GM15510 (cell line): ENCODE measurements around the gene TBC1D5.

Source experiments
- POLR2A ChIP-seq: IDR thresholded peaks from 3 replicates; pipeline ENCODE4 v1.6.1; 2011; ENCODE audit warnings: borderline replicate concordance; ENCODE audit not compliant: insufficient read length; ENCODE audit errors: extremely low read depth

TBC1D5 gene

DNA sequence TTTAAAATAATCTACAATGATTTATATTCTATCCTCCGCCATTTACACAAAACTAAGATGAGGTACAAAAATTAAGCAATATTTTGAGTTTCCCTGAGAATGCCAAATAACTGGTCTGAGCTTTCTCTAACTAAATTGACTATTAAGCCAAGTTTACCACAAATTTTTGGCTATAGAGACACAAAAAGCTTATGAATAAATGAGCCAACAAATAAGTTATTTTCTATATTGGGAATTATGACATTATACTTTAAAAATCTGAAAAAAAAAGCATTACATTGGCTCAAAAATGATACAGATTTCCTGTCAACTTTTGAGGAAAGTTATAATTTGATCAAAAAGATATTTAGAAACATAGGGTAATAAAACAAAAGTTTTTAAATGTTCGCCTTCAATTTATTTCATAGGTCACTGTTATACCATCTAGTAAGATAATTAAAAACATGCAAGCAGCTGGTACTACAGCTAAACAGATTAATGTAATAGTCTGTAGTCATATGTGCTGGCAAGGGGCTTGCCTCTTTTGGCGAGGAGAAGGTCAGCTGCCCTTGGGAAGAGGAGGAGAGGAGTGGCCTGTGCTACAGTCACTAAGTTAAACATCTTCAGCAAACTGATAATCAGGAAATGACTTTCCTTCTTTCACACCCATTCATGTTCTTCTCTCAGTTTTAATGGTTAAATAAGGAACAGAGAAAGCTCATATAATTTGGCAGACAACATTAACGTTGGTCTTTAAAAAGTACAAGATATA is 318.5 kb downstream of the TBC1D5 start:
- no peak for TF ChIP-seq POLR2A

DNA sequence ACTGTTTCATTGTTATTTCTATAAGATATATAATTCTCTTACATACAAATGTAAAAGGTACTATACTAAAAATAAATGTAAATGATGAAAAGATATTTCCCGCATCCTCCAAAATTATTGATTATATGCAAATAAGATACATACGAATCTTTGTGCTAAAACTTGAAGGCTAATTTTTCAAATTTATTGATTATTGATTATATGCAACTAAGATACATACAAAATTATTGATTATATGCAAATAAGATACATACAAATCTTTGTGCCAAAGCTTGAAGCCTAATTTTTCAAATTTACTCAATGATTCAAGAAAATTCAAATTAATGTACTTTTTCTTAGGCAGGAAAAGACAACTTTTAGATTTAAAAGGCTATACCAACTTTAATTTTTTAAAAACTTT is 319.8 kb downstream of the TBC1D5 start:
- TF ChIP-seq POLR2A = no peak

DNA sequence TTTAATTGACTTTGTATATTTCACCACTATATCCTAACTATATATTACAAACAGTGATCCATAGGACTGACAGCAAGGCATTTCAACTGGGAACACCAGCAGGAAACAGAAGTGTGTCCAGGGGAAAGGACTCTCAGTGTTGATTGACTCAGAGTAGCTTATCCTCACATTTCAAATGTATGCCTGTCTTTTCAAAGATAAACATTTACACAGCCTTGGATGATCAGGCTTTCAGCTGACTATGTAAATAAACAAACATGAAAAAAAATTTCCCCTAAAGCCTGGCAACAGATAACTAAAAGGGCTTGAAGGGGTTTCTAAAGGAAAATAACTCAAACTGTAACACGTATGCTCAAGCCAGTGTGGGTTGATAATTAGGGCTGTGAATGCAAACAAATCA is 321.8 kb downstream of the TBC1D5 start:
- no peak for TF ChIP-seq POLR2A

DNA sequence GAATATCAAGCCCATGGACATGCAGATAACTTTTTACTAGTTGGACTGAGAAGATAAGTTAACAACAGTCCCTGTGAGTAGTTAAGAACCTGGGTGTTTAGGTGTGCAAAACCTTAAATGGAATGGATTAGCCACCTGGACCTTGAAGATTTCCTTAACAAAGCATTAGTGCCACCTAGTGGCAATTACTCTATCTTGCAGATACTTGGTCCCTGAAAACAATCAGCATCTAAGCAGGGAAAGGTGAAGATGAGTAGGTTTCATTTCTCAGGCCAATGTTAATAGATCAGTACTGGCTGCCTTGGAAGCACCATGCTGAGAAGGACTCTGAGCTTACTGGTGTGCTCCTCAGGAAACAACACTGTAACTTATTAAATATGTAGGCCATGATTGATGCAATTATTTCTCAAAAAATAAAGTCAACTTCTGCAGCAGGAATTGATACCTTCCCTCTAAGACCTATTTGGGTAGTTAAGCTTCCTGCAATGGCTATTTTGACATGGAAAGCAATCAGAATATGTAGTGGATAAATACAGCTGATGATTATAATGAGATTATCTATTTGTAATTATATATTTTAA is 329.4 kb downstream of the TBC1D5 start:
- TF ChIP-seq POLR2A = no peak

DNA sequence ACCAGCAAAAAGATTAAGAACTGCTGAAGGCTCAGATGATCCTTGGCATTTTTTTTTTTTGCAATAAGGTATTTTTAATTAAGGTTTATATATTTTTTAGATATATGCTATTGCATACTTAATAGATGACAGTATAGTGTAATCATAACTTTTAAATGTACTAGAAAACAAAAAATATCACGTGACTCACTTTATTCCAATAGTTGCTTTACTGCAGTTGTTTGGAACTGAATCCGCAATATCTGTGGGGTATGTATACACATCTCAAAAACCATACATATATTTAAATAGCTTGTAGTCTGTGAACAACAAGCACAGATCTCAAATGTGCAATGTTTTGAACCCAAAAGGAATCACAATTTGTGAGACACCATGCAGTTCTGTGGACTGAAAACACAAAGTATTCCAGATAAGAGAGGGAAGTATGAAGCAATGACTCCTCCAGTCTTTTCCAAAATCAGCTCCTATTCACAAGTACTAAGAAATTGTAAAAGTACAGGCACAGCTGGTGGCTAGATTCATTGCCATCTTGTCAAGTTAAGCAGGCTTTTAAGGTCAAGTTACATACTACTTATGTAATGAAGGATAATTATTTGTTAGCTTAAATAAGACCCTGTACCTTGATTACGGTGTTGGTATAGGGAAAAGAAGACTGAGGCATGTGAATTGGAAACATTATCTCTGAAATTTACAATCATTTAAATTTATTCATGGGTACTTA is 331.1 kb downstream of the TBC1D5 start:
- TF ChIP-seq POLR2A = no peak

DNA sequence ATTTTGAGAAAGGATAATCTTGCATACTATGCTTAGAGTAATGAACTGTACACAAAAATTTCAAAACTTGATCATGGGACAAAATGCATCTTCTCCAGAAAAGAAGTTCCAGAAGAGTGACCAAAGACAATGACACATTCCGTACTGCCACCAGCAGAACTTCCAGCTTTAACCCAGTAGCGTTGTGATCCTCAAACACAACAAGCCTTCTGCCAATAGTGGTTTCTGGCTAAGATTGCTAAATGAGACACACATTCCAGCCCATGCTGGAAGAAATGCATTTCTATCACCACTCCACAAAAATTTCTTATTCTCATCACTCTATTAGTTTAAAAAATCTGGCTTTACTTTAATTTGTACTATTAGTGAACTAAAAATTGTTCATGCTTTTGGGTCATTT is 334.9 kb downstream of the TBC1D5 start:
- no peak for TF ChIP-seq POLR2A

DNA sequence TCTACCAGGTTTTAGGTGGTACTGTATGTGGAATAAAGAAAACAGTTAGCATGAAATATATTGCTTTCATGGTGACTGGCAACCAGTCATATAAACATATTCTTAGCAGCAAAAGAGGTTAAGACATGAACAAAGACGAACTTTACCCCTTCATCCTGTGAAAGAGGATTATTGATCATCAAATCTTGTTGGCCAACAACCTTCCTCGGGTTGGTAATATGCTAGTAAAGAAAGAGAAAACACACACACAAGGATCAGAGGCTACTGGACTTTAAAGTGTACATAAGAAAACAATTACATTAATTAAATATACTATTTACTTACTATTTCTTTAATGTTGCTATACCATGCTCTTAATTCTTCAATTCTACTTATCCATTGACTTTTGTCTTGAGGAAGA is 337.9 kb downstream of the TBC1D5 start:
- no peak for TF ChIP-seq POLR2A

DNA sequence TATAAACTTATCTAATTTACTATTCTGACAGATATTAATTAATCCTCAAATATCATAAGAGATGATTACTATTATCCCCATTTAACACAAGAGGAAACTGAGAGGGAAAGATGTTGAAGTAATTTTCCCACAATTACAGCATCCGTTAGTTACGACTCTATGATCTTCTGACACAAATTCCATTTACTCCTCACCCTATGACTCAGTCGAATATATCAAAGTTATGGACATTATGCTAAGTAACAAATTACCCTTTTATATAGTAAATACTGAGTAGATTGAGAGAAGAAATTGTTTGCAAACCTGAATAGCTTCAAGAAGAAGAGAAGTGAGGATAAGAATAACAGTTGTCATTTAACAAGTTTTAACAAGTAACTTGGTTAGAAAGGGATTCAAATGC is 340.0 kb downstream of the TBC1D5 start:
- no peak for TF ChIP-seq POLR2A

DNA sequence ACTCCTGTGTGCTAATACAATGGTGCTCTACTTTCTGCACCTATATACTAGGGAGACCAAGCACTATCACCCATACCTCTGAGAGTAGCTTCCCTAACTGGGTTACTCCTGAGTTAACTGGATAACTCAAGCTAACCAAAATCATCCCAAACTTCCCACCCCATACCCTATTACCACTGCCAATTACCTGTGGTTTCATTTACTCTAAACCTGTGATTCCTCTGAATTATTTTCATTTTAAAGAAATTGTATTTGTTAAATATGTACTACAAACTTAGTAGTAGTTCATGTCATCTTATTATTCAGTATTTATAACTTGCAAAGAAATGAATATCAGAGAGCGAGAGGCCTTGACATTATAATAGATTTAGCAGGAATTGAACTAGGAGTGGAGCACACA is 340.5 kb downstream of the TBC1D5 start:
- TF ChIP-seq POLR2A = no peak

DNA sequence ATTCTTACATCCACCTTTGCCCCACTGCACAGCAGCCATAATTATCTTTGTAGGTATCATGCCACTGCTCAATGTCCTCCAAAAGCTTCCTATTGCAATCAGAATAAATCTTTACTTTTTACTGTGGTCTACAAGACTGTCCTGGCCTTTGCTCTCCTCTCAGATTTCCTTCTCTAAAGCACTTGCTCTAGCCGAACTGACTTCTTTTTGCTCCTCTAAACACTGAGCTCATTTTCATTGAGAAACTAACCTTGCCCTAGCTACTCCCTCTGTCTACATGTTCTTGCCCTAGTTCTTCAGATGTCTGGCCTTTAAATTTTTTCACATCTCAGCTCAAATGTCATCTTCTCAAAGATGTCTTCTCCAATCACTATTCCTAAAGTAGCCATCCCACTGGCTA is 342.8 kb downstream of the TBC1D5 start:
- TF ChIP-seq POLR2A = no peak

DNA sequence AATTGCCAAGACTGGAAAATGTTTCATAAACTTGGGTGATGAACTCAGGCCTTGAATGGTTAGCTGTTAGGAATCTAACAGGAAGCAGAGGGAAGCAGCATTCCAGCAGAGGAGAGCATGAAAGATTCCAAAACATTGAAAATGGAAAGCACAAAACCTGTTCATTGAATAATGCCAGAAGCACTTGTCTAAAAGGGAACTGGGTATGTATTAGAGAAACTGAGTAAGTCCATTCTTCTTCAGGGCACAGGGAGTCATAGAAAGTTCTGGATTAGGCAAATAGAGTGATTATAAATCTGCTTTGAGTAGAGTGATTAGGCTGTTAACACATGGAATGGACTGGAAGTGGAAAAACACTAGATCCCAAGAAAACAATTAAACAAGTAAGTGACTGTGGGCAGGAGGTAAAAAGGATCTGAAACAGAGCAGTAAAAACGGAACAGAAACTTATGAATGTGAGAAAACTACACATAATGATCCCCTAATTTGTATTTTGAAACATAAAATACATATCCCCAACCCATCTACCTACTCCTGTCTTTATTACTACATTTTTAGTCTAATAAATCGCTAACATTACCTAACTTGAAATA is 343.4 kb downstream of the TBC1D5 start:
- no peak for TF ChIP-seq POLR2A

DNA sequence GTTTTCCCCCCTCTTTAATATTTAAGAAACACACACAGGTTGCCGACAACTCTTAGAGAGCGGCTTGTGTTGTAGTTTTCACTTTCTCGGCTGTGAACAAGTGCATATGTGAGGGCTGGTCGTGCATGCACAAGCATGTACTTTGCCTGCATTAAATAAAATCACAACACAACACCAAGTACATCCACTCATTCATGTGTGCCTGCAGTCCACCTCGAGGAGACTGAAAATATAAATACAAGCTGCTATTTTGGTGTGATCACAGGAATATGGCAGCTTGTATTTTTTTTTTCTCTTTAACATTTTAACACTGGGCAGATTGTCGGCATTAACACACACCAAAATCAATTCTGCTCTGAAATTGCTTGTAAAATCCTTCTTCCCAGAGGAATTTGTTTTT is 346.4 kb downstream of the TBC1D5 start:
- no peak for TF ChIP-seq POLR2A

DNA sequence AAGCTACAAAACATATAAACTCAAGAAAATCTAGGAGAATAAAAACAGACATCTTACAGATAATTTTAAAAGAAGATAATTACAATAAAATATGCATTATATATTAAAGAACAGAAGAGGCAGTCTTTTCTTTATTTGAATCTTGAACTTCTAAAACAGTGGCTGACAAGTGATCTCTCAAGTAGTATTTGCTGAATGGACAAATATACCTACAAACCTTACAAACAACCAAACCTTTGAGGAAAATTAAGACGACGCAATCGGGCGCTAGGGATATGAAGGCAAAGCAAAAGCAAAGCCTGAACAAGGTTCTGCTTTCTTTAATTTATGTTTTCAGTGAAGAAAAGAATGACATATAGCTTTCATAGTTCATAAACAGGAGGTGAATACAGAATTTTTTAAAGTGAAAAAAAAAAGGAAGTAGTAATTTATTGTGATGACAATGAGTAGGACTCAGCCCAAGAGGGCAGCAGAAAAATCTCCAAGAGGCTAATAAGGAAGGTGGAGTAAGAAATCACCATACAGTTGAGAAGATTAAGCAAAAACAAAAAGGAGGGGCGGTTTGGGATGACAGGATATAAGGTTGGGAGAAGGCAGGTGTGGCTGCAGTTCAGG is 347.8 kb downstream of the TBC1D5 start:
- no peak for TF ChIP-seq POLR2A

DNA sequence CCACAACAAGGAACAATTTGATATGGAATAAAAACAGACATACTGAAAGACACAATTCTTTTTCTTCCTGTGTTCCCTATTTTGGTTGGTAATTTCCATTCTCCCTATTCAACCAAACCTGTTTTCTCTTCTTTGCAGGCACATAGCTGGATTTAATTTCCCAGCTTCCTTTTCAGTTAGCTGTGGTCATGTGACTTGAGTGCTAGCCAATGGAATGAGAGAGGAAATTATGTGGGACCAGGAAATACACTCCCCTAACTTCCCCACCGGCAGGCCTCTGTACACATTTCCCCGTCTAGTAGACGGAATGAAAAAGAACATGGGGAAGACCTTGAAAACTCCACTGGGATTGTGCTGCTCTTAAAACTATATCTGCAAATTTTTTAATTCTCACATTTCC is 351.6 kb downstream of the TBC1D5 start:
- TF ChIP-seq POLR2A = no peak

DNA sequence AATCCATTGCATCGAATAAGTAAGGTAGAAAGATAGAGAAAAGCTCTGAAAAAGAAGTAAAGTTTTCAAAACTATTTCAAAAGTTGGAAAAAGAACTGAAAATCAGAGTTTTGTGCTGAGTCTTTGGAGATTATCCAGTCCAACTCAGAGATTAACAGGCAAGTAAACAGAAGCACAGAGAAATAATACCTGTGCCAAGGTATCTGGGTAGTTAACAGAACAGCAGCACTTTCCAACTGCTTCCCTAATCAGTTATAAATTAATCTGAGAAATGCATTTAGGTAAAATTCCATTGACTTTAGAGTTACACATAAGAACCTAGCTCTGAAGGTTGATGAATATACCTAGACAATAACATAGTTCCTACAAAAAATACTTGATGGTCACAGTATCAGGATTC is 355.3 kb downstream of the TBC1D5 start:
- TF ChIP-seq POLR2A = no peak

DNA sequence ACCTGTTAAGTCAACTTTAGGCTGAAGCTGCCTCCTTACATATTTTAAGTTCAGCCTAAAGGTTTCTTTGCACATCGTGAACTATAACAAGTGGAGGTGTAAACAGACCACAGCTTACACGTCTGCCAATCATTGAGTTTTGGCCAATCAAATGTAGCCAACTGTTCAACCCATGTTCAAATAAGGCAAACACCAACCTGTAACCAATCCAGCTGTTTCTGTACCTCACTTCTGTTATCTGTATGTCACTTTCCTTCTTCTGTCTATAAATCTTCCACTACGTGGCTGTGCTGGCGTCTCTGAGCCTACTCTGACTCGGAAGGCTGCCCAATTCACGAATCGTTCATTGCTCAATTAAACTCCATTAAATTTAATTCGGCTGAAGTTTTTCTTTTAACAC is 356.0 kb downstream of the TBC1D5 start:
- no peak for TF ChIP-seq POLR2A
